ENCODE results near the gene SF3B2.
A peak's percentile ranks its signal among the peaks of the same experiment; 100 is the strongest.
"Not testable (repeated sequence)": the region's sequence is repeated elsewhere in the genome, so short reads cannot be mapped to it uniquely, and the experiment has no call there.

Gene SF3B2, protein sequence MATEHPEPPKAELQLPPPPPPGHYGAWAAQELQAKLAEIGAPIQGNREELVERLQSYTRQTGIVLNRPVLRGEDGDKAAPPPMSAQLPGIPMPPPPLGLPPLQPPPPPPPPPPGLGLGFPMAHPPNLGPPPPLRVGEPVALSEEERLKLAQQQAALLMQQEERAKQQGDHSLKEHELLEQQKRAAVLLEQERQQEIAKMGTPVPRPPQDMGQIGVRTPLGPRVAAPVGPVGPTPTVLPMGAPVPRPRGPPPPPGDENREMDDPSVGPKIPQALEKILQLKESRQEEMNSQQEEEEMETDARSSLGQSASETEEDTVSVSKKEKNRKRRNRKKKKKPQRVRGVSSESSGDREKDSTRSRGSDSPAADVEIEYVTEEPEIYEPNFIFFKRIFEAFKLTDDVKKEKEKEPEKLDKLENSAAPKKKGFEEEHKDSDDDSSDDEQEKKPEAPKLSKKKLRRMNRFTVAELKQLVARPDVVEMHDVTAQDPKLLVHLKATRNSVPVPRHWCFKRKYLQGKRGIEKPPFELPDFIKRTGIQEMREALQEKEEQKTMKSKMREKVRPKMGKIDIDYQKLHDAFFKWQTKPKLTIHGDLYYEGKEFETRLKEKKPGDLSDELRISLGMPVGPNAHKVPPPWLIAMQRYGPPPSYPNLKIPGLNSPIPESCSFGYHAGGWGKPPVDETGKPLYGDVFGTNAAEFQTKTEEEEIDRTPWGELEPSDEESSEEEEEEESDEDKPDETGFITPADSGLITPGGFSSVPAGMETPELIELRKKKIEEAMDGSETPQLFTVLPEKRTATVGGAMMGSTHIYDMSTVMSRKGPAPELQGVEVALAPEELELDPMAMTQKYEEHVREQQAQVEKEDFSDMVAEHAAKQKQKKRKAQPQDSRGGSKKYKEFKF
- total RNA-seq = 271 to 361 reads per million in 2 donors

DNA sequence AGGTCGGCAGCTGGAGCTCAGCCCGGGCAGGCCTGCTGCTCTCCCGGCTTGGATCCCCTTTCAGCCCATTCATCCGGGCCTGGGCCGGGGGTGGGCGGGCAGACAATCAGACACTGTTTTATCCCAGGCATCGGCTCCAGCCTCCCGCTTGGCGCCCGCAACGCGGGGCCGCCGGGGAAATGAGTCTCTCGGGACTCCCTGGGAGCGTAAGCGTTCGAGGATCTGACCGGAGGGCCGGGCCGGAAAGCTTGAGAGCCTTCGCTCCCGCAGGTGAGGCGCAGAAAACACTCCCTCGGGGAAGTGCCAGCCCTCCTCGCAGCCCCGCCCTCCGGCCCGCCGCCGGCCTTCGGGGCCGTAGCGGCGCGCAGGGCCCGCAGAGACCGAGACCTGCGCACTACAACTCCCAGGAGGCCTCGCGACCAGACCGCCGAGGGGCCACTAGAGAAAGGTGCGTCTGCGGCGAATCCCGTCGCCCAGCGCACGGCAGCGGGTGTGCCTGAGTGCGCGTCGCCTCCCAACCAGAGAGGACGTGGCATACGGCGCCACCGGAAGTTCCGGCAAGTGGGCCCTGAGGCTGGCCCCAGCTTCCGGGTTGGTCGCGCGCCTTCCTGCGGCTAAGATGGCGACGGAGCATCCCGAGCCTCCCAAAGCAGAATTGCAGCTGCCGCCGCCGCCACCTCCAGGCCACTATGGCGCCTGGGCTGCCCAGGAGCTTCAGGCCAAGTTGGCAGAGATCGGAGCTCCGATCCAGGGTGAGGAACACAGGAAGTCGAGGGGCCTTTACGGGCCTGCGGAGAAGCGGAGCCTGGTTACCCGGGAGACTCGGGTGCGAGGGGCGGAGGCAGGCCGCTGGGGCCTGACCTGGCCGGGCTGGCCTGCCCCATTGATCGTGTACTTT, at the start of gene SF3B2:
SF3B2 (plus strand) TSS at position 599 of the 898 bp plus-strand sequence; CDS start at position 620, 21 bp downstream.
- DNase-seq = peak; percentile 91

DNA sequence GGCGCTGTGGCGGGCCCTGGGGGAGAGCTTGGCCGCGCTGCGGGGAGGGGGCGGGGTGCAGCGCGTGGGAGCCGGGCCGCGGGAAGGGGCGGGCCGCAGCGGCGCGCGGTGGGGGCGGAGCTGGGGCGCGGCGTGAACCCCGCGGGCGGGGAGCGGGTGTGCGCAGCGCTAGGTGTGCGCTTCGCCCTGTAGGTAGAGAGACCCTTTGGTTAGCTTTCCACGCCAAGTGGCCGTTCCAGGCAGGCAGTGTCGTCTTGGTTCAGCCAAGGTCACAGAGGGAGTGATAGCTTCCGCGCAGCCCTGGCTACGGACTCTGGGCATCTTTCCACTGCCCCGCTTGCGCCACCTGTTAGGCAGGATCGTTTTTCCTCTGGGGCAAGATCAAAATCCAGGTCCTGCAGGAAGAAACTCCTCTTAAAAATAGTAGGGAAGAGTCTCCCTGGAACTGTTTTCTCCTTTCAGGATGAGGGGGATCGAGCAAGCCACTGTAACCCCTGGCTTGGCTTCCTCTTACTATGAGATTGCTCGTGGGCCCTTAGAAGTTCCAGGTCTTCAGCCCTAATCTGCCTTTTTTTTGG, 49.4 kb upstream of the SF3B2 start:
- DNase-seq = no peak

DNA sequence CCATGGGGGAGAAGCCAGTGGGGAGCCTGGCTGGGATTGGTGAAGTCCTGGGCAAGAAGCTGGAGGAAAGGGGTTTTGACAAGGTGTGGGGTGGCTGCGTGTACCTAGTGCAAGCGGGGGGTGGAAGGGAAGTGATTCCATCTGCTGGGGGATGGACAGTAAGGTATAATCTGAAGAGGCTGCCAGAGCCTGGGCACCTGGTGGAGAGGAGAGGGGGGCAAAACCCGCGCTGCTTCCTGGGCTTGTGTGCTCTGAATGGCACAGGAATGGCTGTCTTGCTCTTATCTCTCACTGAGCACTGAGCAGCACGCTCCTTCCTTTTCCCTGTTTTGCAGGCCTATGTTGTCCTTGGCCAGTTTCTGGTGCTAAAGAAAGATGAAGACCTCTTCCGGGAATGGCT, 48.9 kb upstream of the SF3B2 start:
- DNase-seq = no peak

DNA sequence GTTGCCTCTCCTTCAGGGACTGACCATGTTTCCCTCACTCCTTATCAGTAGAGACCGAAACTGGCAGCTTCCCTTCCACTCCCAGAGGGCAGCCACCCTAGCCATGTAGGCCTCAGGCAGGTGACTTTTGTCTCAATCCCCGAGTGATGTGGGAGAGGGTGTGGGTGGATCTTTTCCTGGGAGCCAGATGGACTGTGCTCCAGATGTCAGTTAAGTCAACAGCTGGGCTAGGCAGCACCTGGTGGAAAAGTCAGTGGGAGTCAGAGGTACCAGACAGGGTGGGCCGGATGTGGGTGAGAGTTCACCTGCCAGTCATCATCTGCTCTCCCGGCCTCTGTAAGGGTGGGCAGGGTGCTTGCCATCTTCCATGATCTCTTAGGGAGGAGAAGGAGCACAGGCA, 48.0 kb upstream of the SF3B2 start:
- DNase-seq = no peak

DNA sequence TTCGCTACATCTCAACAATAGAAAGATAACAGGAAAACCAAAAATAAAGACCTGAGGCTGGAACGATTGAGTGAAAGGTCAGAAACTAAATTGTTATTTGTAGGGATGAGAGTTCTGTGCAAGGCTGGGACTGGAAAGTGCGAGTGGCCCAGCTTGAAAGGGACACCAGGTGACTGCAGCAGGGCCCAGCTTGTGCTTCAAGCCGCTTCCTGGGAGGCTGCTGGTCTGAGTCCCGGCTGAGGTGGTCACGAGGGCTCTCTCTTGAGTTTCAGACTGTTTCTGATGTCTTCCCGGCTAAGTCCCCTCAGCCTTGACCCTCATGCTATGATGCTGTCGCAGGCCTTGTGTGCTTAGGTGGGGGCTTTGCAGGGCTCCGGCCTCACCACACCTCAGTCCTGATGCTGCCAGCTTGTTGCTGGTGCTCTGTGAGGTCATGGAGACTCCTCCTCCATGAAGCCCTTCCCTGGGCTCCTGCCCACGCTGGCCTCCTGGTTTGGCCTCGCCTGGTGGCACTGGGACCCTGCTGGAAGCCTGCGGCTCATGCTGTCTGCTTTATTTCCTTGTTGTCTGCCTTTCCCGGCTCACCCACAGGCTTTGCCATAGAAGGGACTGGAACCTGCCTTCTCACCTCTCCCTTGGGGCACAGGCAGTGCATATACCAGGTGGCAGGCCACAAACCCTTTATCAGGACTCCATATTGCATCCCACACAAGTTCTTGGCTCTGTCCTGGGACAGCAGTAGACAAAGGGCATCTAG, 45.9 kb upstream of the SF3B2 start:
- DNase-seq = no peak

DNA sequence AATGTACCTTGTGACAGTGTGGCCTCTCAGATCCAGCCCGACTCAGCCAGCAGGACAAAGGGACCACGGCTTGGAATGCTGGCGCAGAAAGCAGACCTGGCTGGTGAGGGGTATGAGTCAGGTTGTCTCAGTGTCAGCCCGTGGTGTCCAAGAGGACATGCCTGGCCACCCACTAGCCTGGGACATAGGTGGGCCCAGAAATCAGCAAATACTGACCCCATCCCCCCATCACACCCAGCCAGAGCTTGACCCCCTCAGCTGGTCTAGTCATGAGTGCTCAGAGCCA, 45.3 kb upstream of the SF3B2 start:
- no peak for DNase-seq

DNA sequence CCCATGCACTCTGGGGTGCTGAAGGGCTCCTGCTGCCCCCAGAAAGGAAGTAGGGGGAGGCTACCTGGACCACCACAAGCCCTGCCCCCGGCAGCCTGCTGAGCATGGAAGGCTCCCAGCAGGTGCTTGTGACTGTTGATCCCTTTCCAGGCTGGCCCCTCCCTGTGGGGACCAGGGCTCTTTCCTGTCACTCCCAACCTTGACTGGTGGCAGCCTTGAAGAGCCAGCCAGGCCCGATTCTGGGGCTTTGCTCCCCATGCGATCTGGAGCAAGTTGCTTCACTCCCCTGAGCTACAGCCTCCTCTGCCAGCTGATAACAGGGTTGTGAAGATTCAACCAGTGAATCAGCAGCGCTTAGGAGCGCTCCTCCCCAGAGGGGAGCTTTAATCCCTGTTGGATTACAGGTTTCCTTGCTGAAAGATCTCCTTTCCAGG, 44.9 kb upstream of the SF3B2 start:
- DNase-seq = no peak

DNA sequence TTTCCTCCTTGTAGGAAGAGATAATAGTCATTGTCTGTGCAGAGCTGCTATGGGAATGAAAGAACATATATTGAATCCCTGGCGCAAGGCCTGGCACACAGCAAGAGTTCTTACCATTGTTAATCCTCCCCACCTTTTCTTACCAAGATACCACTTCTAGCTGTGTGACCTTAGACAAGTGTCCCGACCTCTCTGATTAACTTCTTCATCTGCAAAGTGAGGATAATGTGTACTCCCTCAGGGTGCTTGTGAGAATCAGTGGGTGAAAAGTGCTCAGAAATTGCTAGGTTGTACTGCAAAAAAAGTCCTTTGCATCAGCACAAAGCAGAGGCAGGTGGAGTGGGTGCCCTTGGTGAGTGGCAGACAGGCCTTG, 44.1 kb upstream of the SF3B2 start:
- DNase-seq = no peak

DNA sequence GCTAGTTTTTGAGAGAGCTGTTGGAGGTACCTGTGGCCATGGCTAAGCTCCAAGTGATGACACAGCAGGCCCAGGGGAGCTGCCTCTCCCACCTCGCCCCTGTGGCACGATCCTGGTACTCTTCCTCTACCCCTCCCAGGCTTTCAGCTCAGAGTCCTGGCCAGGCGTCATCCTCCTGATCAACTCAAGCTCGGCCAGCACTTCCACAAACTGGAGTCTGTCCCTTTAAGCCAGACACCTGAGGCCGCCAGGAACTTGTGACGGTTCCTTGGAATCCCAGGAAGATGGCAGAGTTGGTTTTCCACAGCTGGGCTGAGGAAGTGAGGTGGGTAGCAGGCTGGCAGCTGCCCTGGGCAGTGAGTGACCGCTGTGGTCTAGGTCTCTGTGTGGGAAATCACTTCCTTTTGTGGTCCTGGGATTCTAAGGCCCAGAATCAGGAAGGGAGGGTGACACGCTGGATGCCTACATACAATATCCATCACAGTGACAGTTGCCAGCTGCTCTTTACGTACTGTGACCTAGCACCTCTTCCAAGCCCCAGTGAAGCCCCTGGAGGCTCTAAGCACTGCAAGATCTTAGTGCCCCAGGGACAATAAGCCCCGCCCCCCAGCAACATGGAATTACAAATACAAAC, 43.6 kb upstream of the SF3B2 start:
- no peak for DNase-seq

DNA sequence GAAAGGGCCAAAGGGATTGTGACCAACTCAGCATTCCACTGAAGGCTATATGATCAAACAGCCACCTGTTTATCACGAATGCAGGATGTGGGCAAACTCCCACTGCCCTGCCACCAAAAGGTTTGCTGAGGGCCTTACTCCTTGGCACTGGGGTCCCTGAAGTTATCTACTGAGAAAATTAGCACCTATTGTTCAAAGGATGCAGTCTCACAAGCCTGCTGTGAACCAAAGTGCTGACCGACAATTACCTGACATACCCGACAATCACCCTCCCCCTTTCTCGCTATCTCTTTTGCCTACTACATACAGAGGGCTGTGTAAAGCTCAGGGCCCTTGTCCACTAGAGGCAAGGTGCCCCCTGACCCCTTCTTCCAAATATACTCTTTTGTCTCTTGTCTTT, 42.1 kb upstream of the SF3B2 start:
- DNase-seq = not testable (repeated sequence)

DNA sequence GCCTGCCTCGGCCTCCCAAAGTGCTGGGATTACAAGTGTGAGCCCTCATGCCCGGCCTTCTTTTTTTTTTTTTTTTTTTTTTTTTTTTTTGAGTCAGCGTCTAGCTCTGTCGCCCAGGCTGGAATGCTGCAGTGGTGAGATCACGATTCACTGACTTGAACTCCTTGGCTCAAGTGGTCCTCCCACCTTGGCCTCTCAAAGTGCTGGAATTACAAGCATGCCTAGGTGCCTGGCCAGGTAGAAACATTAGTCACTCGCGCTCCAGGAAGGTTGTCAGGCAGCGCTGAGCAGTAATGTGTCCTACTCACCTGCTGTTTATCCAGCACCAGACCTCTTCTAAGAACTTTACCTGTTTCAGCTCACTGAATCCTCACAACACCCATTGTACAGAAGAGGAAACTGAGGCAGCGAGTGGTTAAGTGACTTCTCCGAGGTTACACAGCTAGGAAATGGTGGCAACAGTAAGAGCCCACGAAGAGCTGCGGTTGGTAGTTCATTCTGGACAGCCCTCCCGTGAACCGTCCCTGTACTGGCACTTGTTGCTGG, 40.9 kb upstream of the SF3B2 start:
- DNase-seq = no peak

DNA sequence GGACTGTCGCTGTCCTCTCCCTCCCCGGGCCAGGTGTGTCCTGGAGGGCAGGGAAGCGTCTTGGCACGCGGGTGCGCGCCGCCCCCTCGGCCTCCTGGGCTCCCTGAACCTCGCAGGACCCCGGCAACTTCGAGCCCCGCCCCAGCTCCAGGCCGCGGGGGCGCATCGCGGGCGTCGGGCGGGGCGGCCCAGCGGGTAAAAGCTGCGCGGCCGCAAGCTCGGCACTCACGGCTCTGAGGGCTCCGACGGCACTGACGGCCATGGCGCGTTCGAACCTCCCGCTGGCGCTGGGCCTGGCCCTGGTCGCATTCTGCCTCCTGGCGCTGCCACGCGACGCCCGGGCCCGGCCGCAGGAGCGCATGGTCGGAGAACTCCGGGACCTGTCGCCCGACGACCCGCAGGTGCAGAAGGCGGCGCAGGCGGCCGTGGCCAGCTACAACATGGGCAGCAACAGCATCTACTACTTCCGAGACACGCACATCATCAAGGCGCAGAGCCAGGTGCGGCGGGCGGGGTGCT, 40.3 kb upstream of the SF3B2 start, which contains the start of gene CST6:
CST6 (plus strand) TSS at position 224 of the 519 bp plus-strand sequence; CDS start at position 261, 37 bp downstream.
- DNase-seq = no peak

DNA sequence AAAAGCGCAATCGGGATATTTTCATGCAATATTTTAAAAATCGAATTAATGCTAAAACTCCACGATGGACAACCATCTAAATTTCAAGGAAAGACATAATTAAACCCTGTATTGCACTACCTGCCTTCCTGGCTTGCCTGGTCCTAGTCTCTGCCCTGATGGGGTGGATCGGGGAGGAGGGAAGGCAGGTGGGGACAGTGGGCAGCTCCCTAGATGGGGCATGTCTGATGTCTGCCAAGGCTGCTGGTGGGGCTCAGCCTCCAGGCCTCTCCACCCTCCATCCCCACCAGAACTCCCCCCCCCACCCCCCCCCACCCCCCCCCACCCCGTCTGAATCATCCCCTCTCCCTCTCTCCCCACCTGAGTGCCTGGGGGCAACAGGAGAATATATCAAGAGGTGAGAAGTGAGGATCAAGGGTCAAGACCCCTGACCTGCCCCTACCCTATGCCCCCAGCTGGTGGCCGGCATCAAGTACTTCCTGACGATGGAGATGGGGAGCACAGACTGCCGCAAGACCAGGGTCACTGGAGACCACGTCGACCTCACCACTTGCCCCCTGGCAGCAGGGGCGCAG, 39.7 kb upstream of the SF3B2 start:
- no peak for DNase-seq

DNA sequence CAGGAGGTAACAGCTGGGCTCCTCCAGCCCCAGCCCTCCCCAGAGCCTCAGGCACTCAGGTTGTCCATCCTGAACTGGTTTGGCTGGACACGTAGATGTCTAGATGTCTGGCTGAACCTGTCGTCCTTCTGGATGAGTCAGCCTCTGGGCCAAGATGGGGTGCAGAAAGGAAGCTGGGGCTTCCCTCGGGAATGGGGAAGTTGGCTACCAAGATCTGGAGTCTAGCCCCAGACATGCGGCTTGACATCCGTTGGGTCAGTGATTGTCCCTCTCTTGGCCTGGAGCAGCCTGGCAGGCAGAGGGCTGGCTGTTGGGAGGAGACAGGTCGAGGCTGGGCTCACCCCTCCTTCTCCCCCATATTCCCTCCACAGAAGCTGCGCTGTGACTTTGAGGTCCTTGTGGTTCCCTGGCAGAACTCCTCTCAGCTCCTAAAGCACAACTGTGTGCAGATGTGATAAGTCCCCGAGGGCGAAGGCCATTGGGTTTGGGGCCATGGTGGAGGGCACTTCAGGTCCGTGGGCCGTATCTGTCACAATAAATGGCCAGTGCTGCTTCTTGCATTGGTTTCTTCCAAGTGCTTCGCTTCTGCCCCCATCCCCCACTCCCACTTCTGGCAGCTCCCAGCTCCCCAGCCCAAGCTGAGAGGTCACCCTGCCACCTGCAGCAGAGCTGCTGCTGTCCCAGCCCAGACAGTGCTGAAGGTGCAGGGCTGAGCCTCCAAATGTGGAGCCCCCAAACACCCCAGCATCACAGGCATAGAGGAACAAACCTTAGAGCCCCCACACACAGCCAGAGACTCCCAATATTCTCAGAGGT, 39.0 kb upstream of the SF3B2 start:
- DNase-seq = no peak

DNA sequence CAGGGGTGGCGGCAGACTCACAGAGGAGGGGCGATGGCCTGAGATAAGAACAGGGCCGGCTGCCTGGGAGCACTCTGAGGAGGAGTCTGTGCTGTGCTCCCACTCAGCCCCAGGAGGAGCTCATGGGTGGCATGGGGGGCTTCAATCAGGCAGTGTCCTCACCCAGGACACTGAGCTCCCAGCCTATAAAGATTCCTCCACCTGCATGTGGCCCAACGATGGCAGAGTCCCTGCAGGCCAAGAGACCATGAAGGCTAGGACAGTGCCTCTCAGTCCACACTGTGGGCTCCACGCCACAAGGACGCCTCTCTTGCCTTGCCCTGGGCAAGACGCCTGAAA, 38.4 kb upstream of the SF3B2 start:
- DNase-seq = no peak

DNA sequence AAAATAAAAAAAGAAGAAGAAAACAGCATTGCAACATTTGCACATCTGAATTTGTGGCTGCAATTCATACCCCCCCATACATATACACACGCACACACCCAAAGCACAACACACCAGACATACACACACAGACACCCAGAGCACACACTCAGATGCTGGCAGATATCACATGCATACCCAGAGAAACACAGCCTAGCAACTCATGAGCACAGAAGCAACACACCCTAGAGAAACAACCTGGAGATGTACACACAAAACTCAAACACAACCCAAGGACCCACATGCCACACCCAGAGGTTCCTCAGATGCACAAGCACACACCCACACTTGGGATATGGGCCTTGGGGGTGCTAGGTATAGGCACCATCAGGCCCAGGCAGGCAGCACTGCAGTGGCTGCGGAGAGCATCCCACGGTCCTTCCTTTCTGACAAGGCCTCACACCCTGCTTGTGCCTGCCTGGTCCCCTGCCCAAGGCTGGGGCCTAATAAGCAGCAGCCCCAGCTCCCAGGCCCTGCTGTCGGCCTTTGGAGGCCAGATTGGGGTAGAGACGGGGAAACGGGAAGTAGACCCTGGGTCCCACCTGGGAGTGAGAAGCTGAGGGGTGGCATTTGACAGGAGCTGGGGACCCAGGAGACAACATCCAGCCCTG, 37.2 kb upstream of the SF3B2 start:
- DNase-seq = no peak

DNA sequence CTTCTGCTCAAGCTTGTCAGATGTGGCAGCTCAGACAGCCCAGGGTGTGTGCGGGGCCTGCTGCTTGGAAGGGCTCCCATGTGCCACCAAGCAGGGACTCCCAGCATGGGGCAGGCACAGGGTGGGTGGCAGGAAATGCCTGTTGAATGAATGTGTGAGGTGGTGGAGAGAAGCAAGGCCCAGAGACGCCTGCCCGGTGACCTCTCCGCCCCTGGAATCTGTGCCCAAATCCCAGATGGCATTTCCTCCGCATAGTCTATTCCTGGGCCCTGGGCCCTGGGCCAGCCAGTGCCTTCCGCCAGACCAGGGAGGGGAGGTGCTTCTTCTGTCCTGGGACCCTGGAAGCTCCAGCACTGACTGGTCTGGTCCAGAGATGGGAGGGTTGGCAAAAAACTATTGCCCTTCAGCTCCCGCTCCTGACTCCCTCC, 36.7 kb upstream of the SF3B2 start:
- DNase-seq = no peak

DNA sequence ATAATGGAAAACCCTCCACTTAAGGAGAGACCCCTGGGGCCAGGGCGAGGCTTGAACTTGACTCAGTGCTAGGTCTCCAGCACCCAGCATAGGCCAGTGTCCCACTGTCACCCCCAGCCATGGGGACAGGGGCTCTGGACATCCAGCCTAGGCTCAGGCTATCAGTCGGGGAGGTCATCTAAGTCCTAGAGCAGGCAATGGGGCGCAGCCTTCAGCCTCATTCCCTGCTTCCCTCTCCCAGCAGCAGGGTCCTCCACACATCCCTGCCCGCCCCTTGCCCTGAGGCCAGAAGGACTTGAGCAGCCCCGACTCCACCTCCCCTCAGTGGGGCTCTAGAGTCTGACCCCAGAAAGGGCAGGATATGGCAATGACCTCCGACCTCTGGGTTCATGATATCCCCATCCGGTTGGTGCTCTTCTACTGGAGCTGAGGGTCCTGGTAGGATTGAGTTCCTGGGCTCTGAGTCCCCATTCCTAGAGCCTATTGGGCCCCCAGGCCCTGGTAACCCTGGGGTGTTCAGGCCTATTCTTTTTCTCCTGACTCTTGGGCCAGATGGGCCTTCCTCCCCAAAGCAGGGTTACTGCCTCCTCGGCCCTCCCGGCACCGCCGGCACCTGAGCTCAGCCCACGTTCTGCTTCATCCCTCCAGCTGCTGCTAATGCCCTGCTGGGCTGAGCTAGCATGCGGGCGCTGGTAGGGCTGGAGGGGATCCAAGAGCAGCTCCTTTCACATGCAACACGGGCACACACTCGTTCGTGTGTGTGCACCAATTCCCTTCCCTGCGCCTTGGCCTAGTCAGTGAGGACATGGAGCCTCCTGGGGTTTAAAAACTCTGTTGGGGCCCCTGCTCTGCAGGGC, 36.0 kb upstream of the SF3B2 start:
- no peak for DNase-seq
